Liver (tissue), 9 donors: ENCODE measurements around the gene ANKRD31. TPM values are rescaled to one million over a fixed set of nuclear protein-coding genes. Genes with fewer than 3 reads are reported as not detected.
"Not testable (repeated sequence)": the region's sequence is repeated elsewhere in the genome, so short reads cannot be mapped to it uniquely, and the experiment has no call there.

Experiments
- DNase-seq: peaks from one replicate; pipeline ENCODE4 v3.0.0-alpha.2; 2017; ENCODE audit warnings: low spot score
- H3K27ac ChIP-seq, 2 donors: one replicate each; pipeline ENCODE4 v1.7.0; 2013; ENCODE audit warnings: inconsistent platforms in 2 of 2, low read length in 2 of 2, control low read depth in 1 of 2, low read depth in 1 of 2, mild to moderate bottlenecking in 1 of 2
- H3K27me3 ChIP-seq, 4 donors: one replicate each; pipeline versions ENCODE4 v1.6.1 to v1.7.0; 2013; ENCODE audit warnings: low read length in 3 of 4, inconsistent platforms in 1 of 4, mild to moderate bottlenecking in 1 of 4, moderate library complexity in 1 of 4; ENCODE audit not compliant: control insufficient read depth in 4 of 4, insufficient read depth in 4 of 4
- H3K36me3 ChIP-seq, 4 donors: one replicate each; pipeline versions ENCODE4 v1.6.1 to v1.7.0; 2013; ENCODE audit warnings: low read length in 3 of 4, mild to moderate bottlenecking in 3 of 4, low read depth in 1 of 4, moderate library complexity in 1 of 4; ENCODE audit not compliant: control insufficient read depth in 4 of 4, insufficient read depth in 3 of 4
- H3K4me1 ChIP-seq, 4 donors: one replicate each; pipeline versions ENCODE4 v1.6.1 to v1.7.0; 2013; ENCODE audit warnings: low read length in 3 of 4, mild to moderate bottlenecking in 3 of 4, moderate library complexity in 1 of 4; ENCODE audit not compliant: control insufficient read depth in 4 of 4, insufficient read depth in 4 of 4
- H3K4me3 ChIP-seq, 3 donors: one replicate each; pipeline versions ENCODE4 v1.6.1 to v1.7.0; 2013; ENCODE audit warnings: low read length in 3 of 3, control low read depth in 1 of 3, low read depth in 1 of 3, mild to moderate bottlenecking in 1 of 3
- H3K9ac ChIP-seq, 2 donors: one replicate each; pipeline ENCODE4 v1.7.0; 2013; ENCODE audit warnings: low read length in 2 of 2, mild to moderate bottlenecking in 2 of 2, moderate library complexity in 2 of 2, control low read depth in 1 of 2, low read depth in 1 of 2
- H3K9me3 ChIP-seq, 4 donors: one replicate each; pipeline versions ENCODE4 v1.6.1 to v1.7.0; 2013; ENCODE audit warnings: low read length in 3 of 4; ENCODE audit not compliant: control insufficient read depth in 4 of 4
- ATF3 ChIP-seq: IDR thresholded peaks from 2 replicates; pipeline ENCODE4 v1.6.1; 2016; ENCODE audit warnings: antibody characterized with exemption
- FOXA1 ChIP-seq: IDR thresholded peaks from 2 replicates; pipeline ENCODE4 v1.6.1; 2016; ENCODE audit warnings: antibody characterized with exemption
- FOXA2 ChIP-seq: IDR thresholded peaks from 2 replicates; pipeline ENCODE4 v1.6.1; 2016; ENCODE audit warnings: antibody characterized with exemption
- HNF4A ChIP-seq, 2 donors: conservative IDR thresholded peaks; 2 replicates each; pipeline ENCODE4 v1.6.1; 2016; ENCODE audit warnings: antibody characterized with exemption in 2 of 2, mild to moderate bottlenecking in 2 of 2
- JUND ChIP-seq, 2 donors: IDR thresholded peaks; 2 replicates each; pipeline ENCODE4 v1.6.1; 2016; ENCODE audit warnings: antibody characterized with exemption in 2 of 2
- MAX ChIP-seq: IDR thresholded peaks from 2 replicates; pipeline ENCODE4 v1.6.1; 2016; ENCODE audit warnings: antibody characterized with exemption
- REST ChIP-seq: IDR thresholded peaks from 2 replicates; pipeline ENCODE4 v1.6.1; 2016; ENCODE audit warnings: antibody characterized with exemption, mild to moderate bottlenecking
- RXRA ChIP-seq, 2 donors: IDR thresholded peaks; 2 replicates each; pipeline ENCODE4 v1.6.1; 2017 to 2018; ENCODE audit warnings: antibody characterized with exemption in 2 of 2, mild to moderate bottlenecking in 1 of 2
- SP1 ChIP-seq: IDR thresholded peaks from 2 replicates; pipeline ENCODE4 v1.6.1; 2018; ENCODE audit warnings: antibody characterized with exemption, mild to moderate bottlenecking
- TAF1 ChIP-seq: conservative IDR thresholded peaks from 2 replicates; pipeline ENCODE4 v1.6.1; 2016; ENCODE audit warnings: antibody characterized with exemption, mild to moderate bottlenecking
- YY1 ChIP-seq: IDR thresholded peaks from 2 replicates; pipeline ENCODE4 v1.6.1; 2016; ENCODE audit warnings: antibody characterized with exemption, mild to moderate bottlenecking
- ZBTB33 ChIP-seq: IDR thresholded peaks from 2 replicates; pipeline ENCODE4 v1.6.1; 2016; ENCODE audit warnings: antibody characterized with exemption
- WGBS: extraction: QIAGEN DNeasy Blood & Tissue Kit; methylation state at CpG from one replicate; pipeline ENCODE4 v1.1.7; 2013; 5-methylcytosine and 5-hydroxymethylcytosine counted together
- polyA plus RNA-seq, 2 donors: library from polyadenylated mRNA; stranded (reverse) in 1 of 2; unstranded in 1 of 2; fragments of 200-250 nt in 1 of 2; fragments of >200 nt in 1 of 2; fragmentation: Nextera tagmentation in 1 of 2; extraction: Ambion mirVana in 1 of 2; gene quantifications; one replicate each; pipeline versions ENCODE4 v1.2.1 to v1.2.3, GENCODE V29; 2013 to 2015
- total RNA-seq, 2 donors: library from RNA; depleted of rRNA; stranded (reverse); fragments of >200 nt; gene quantifications; one replicate each; pipeline ENCODE4 v1.2.3, GENCODE V29; 2014
- donor health status: healthy.
- donor health status: healthy.
- donor health status: healthy.
- donor health status: healthy.
- donor health status: healthy.

ANKRD31 gene
- total and polyA plus RNA-seq, 4 donors, result 0.03 to 0.08 (median 0.04) TPM

GRCh38 chr5:75226916-75227315 is 9.8 kb downstream of the ANKRD31 start:
- TF ChIP-seq SP1 (no peak), HNF4A (conservative IDR thresholded peaks at IDR 0.05) (no peak), REST (no peak), JUND (IDR thresholded peaks at IDR 0.05) (no peak), FOXA2 (no peak)
- 83% methylated on average over 2 of the region's 2 CpGs for WGBS
- Histone ChIP-seq H3K9ac (no peak overlapping the region), H3K36me3 (no peaks in the 10 kb centered on the region), H3K27me3 (no peaks in the 10 kb centered on the region), H3K4me1 (no peaks in the 10 kb centered on the region), H3K4me3 (no peak overlapping the region), H3K9me3 (no peaks in the 10 kb centered on the region), H3K27ac (no peak overlapping the region)
- DNase-seq, result no peak

GRCh38 chr5:75225506-75225905 is 11.2 kb downstream of the ANKRD31 start:
- Histone ChIP-seq H3K36me3 (no peaks in the 10 kb centered on the region), H3K4me1 (no peaks in the 10 kb centered on the region), H3K4me3 (no peak overlapping the region), H3K9me3 (no peaks in the 10 kb centered on the region), H3K27ac (no peak overlapping the region), H3K27me3 (no peaks in the 10 kb centered on the region), H3K9ac (no peak overlapping the region)
- no peak for DNase-seq
- no peak for TF ChIP-seq HNF4A (conservative IDR thresholded peaks at IDR 0.05)
- no peak for TF ChIP-seq RXRA (IDR thresholded peaks at IDR 0.05)
- TF ChIP-seq YY1, result no peak
- no peak for TF ChIP-seq ZBTB33
- TF ChIP-seq JUND (IDR thresholded peaks at IDR 0.05), result no peak
- TF ChIP-seq ATF3, result no peak
- TF ChIP-seq FOXA1, result no peak
- TF ChIP-seq TAF1, result no peak
- TF ChIP-seq MAX, result no peak
- TF ChIP-seq FOXA2, result no peak

GRCh38 chr5:75220787-75221186 is 15.9 kb downstream of the ANKRD31 start:
- not testable (repeated sequence) for H3K9ac ChIP-seq, H3K27me3 ChIP-seq, H3K36me3 ChIP-seq, DNase-seq, H3K9me3 ChIP-seq, H3K4me3 ChIP-seq, H3K27ac ChIP-seq, H3K4me1 ChIP-seq
- 81% methylated on average over 2 of the region's 2 CpGs for WGBS
